HepG2 (cell line): ENCODE measurements around the gene ATM. TPM values are rescaled to one million over a fixed set of nuclear protein-coding genes. Genes with fewer than 3 reads are reported as not detected.

Experiments used
- FOXK2 ChIP-seq: fragments of 450-650 bp; IDR thresholded peaks from 2 replicates; pipeline ENCODE4 v1.6.1; 2016
- TBP ChIP-seq: sonication (generic); formaldehyde crosslinking; IDR thresholded peaks from 2 replicates; pipeline ENCODE4 v1.5.0; 2020; ENCODE audit warnings: missing genetic modification reagents
- ZBTB8A ChIP-seq: sonication (generic); formaldehyde crosslinking; IDR thresholded peaks from 2 replicates; pipeline ENCODE4 v1.4.0; 2020; ENCODE audit warnings: mild to moderate bottlenecking, low read depth, missing genetic modification reagents, borderline replicate concordance
- ZNF451 ChIP-seq: sonication (generic); formaldehyde crosslinking; IDR thresholded peaks from 2 replicates; pipeline ENCODE4 v1.5.0; 2020; ENCODE audit warnings: mild to moderate bottlenecking, missing genetic modification reagents
- ZNF639 ChIP-seq: conservative IDR thresholded peaks from 2 replicates; pipeline ENCODE4 v1.6.1; 2018; ENCODE audit warnings: missing genetic modification reagents
- ZNF7 ChIP-seq: IDR thresholded peaks from 2 replicates; pipeline ENCODE4 v1.6.1; 2016; ENCODE audit warnings: missing biosample characterization, missing genetic modification reagents
- ZNF792 ChIP-seq: IDR thresholded peaks from 2 replicates; pipeline ENCODE4 v1.6.1; 2016
- ZNF800 ChIP-seq: sonication (generic); formaldehyde crosslinking; IDR thresholded peaks from 2 replicates; pipeline ENCODE4 v1.4.0; 2020; ENCODE audit warnings: missing genetic modification reagents
- polyA plus RNA-seq, 8 experiments: library from polyadenylated mRNA; depleted of rRNA in 3 of 8; stranded (reverse) in 7 of 8; unstranded in 1 of 8; fragments of >200 nt; fragmentation: Illumina TruSeq in 4 of 8; extraction: Trizol in 4 of 8; gene quantifications; 2 replicates each; pipeline versions ENCODE4 v1.2.1 to v1.2.3, GENCODE V29; 2011 to 2016; ENCODE audit warnings: low read depth in 4 of 8, missing spikeins in 1 of 8, mixed read lengths in 1 of 8; ENCODE audit not compliant: insufficient read depth in 1 of 8
- total RNA-seq, 5 experiments: library from RNA; depleted of rRNA; stranded (reverse); fragments of >200 nt; fragmentation: Illumina TruSeq; extraction: Trizol; gene quantifications; 2 replicates each; pipeline ENCODE4 v1.2.3, GENCODE V29; 2016; ENCODE audit warnings: low read depth in 1 of 5
- TF ChIP-seq, protein P1 (sequence below): IDR thresholded peaks from 2 replicates; pipeline ENCODE4 v1.4.0; 2020; ENCODE audit warnings: mild to moderate bottlenecking, missing genetic modification reagents
- TF ChIP-seq, protein P2 (sequence below): sonication (generic); formaldehyde crosslinking; IDR thresholded peaks from 2 replicates; pipeline ENCODE4 v1.5.0; 2020; ENCODE audit warnings: mild to moderate bottlenecking, missing genetic modification reagents

The ATM gene
- total and polyA plus RNA-seq, 2 of the 13 experiments (the other 11 are each of a cell fraction or from before 2014, with no cell fraction given) = 40.0 to 71.6 TPM

- TF ChIP-seq ZNF800 (CRISPR knock-in tag) = no peak
- no peak for TF ChIP-seq ZBTB8A (CRISPR knock-in tag)
- no peak for TF ChIP-seq ZNF7 (CRISPR knock-in tag)
- TF ChIP-seq ZNF451 (CRISPR knock-in tag) = no peak
- TF ChIP-seq FOXK2 = no peak
- TF ChIP-seq, protein P1, sequence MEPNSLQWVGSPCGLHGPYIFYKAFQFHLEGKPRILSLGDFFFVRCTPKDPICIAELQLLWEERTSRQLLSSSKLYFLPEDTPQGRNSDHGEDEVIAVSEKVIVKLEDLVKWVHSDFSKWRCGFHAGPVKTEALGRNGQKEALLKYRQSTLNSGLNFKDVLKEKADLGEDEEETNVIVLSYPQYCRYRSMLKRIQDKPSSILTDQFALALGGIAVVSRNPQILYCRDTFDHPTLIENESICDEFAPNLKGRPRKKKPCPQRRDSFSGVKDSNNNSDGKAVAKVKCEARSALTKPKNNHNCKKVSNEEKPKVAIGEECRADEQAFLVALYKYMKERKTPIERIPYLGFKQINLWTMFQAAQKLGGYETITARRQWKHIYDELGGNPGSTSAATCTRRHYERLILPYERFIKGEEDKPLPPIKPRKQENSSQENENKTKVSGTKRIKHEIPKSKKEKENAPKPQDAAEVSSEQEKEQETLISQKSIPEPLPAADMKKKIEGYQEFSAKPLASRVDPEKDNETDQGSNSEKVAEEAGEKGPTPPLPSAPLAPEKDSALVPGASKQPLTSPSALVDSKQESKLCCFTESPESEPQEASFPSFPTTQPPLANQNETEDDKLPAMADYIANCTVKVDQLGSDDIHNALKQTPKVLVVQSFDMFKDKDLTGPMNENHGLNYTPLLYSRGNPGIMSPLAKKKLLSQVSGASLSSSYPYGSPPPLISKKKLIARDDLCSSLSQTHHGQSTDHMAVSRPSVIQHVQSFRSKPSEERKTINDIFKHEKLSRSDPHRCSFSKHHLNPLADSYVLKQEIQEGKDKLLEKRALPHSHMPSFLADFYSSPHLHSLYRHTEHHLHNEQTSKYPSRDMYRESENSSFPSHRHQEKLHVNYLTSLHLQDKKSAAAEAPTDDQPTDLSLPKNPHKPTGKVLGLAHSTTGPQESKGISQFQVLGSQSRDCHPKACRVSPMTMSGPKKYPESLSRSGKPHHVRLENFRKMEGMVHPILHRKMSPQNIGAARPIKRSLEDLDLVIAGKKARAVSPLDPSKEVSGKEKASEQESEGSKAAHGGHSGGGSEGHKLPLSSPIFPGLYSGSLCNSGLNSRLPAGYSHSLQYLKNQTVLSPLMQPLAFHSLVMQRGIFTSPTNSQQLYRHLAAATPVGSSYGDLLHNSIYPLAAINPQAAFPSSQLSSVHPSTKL (CRISPR knock-in tag) = no peak
- no peak for TF ChIP-seq ZNF639
- no peak for TF ChIP-seq TBP (CRISPR knock-in tag)
- no peak for TF ChIP-seq ZNF792 (CRISPR knock-in tag)
- TF ChIP-seq, protein P2, sequence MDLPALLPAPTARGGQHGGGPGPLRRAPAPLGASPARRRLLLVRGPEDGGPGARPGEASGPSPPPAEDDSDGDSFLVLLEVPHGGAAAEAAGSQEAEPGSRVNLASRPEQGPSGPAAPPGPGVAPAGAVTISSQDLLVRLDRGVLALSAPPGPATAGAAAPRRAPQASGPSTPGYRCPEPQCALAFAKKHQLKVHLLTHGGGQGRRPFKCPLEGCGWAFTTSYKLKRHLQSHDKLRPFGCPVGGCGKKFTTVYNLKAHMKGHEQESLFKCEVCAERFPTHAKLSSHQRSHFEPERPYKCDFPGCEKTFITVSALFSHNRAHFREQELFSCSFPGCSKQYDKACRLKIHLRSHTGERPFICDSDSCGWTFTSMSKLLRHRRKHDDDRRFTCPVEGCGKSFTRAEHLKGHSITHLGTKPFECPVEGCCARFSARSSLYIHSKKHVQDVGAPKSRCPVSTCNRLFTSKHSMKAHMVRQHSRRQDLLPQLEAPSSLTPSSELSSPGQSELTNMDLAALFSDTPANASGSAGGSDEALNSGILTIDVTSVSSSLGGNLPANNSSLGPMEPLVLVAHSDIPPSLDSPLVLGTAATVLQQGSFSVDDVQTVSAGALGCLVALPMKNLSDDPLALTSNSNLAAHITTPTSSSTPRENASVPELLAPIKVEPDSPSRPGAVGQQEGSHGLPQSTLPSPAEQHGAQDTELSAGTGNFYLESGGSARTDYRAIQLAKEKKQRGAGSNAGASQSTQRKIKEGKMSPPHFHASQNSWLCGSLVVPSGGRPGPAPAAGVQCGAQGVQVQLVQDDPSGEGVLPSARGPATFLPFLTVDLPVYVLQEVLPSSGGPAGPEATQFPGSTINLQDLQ = no peak
Observed at GRCh38 chr11:108198833-108199232, 24.0 kb upstream of the ATM start (continued).
